H9 (cell line): ENCODE results near the gene FCSK. TPM values are rescaled to one million over a fixed set of nuclear protein-coding genes. Genes with fewer than 3 reads are reported as not detected.

ENCODE experiments used
- DNase-seq: peaks from one replicate; pipeline ENCODE4 v3.0.0-alpha.2; 2017
- H2AFZ ChIP-seq: one replicate; pipeline ENCODE4 v1.6.1; 2013; ENCODE audit warnings: mild to moderate bottlenecking, low read length, control low read depth, moderate library complexity
- H2AK5ac ChIP-seq: 2 replicates; pipeline ENCODE4 v1.6.1; 2013; ENCODE audit warnings: low read length, control low read depth, mixed read lengths; ENCODE audit not compliant: insufficient read length
- H2BK120ac ChIP-seq: one replicate; pipeline ENCODE4 v1.6.1; 2013; ENCODE audit warnings: low read depth, mild to moderate bottlenecking, low read length, control low read depth, inconsistent platforms; ENCODE audit not compliant: poor library complexity, severe bottlenecking
- H2BK12ac ChIP-seq: 2 replicates; pipeline ENCODE4 v1.6.1; 2013; ENCODE audit warnings: low read length, control low read depth, mixed read lengths, low read depth; ENCODE audit not compliant: insufficient read length
- H2BK15ac ChIP-seq: 2 replicates; pipeline ENCODE4 v1.6.1; 2013; ENCODE audit warnings: low read depth, low read length, control low read depth
- H2BK20ac ChIP-seq: one replicate; pipeline ENCODE4 v1.6.1; 2013; ENCODE audit warnings: low read depth, mild to moderate bottlenecking, low read length, control low read depth, inconsistent platforms; ENCODE audit not compliant: poor library complexity, severe bottlenecking
- H2BK5ac ChIP-seq: 2 replicates; pipeline ENCODE4 v1.6.1; 2013; ENCODE audit warnings: low read length, control low read depth, mixed read lengths; ENCODE audit not compliant: insufficient read length
- H3K14ac ChIP-seq: 2 replicates; pipeline ENCODE4 v1.6.1; 2013; ENCODE audit warnings: low read length, control low read depth; ENCODE audit not compliant: insufficient read depth
- H3K18ac ChIP-seq: 2 replicates; pipeline ENCODE4 v1.6.1; 2013; ENCODE audit warnings: low read depth, mild to moderate bottlenecking, mixed read lengths, low read length, control low read depth; ENCODE audit not compliant: insufficient read length
- H3K23ac ChIP-seq: 2 replicates; pipeline ENCODE4 v1.6.1; 2013; ENCODE audit warnings: low read length, control low read depth, mixed read lengths, low read depth; ENCODE audit not compliant: insufficient read length
- H3K23me2 ChIP-seq: 2 replicates; pipeline ENCODE4 v1.6.1; 2013; ENCODE audit warnings: low read depth, mild to moderate bottlenecking, mixed read lengths, low read length, control low read depth; ENCODE audit not compliant: insufficient read length, poor library complexity, severe bottlenecking
- H3K27ac ChIP-seq: 2 replicates; pipeline ENCODE4 v1.5.1; 2013; ENCODE audit warnings: low read length, control low read depth, mixed read lengths, low read depth; ENCODE audit not compliant: insufficient read length
- H3K27me3 ChIP-seq: 2 replicates; pipeline ENCODE4 v1.6.1; 2013; ENCODE audit warnings: low read length, control low read depth, inconsistent platforms; ENCODE audit not compliant: insufficient read depth
- H3K4ac ChIP-seq: 2 replicates; pipeline ENCODE4 v1.6.1; 2013; ENCODE audit warnings: low read depth, mild to moderate bottlenecking, control low read depth, inconsistent platforms, low read length, moderate library complexity
- H3K4me1 ChIP-seq: 2 replicates; pipeline ENCODE4 v1.6.1; 2013; ENCODE audit warnings: low read length, control low read depth, inconsistent platforms; ENCODE audit not compliant: insufficient read depth
- H3K4me2 ChIP-seq: 2 replicates; pipeline ENCODE4 v1.6.1; 2013; ENCODE audit warnings: low read length, control low read depth, mixed read lengths; ENCODE audit not compliant: insufficient read length, insufficient read depth
- H3K56ac ChIP-seq: 2 replicates; pipeline ENCODE4 v1.6.1; 2013; ENCODE audit warnings: low read depth, mild to moderate bottlenecking, mixed read lengths, low read length, control low read depth; ENCODE audit not compliant: insufficient read length
- H3K79me1 ChIP-seq: 2 replicates; pipeline ENCODE4 v1.6.1; 2013; ENCODE audit warnings: low read depth, mild to moderate bottlenecking, moderate library complexity, low read length, control low read depth, inconsistent platforms; ENCODE audit not compliant: insufficient read depth, poor library complexity, severe bottlenecking
- H3K79me2 ChIP-seq: 2 replicates; pipeline ENCODE4 v1.6.1; 2013; ENCODE audit warnings: low read length, control low read depth, inconsistent platforms; ENCODE audit not compliant: insufficient read depth
- H3K9ac ChIP-seq: 2 replicates; pipeline ENCODE4 v1.6.1; 2013; ENCODE audit warnings: low read length, control low read depth, mixed read lengths; ENCODE audit not compliant: insufficient read length; ENCODE audit errors: extremely low read depth
- H3K9me3 ChIP-seq: one replicate; pipeline ENCODE4 v1.6.1; 2013; ENCODE audit warnings: low read depth, low read length, inconsistent platforms; ENCODE audit not compliant: control insufficient read depth
- H3T11ph ChIP-seq: one replicate; pipeline ENCODE4 v1.6.1; 2013; ENCODE audit warnings: mild to moderate bottlenecking, low read length, control low read depth, inconsistent platforms
- H4K20me1 ChIP-seq: one replicate; pipeline ENCODE4 v1.6.1; 2013; ENCODE audit not compliant: control insufficient read depth, insufficient read length, insufficient read depth
- H4K5ac ChIP-seq: 2 replicates; pipeline ENCODE4 v1.6.1; 2013; ENCODE audit warnings: low read depth, mild to moderate bottlenecking, mixed read lengths, low read length, control low read depth; ENCODE audit not compliant: insufficient read length
- H4K8ac ChIP-seq: replicated peaks from 2 replicates; pipeline ENCODE4 v1.6.1; 2013; ENCODE audit warnings: low read length, control low read depth, mixed read lengths, low read depth; ENCODE audit not compliant: insufficient read length
- H4K91ac ChIP-seq: 2 replicates; pipeline ENCODE4 v1.6.1; 2013; ENCODE audit warnings: low read depth, mild to moderate bottlenecking, moderate library complexity, mixed read lengths, low read length, control low read depth; ENCODE audit not compliant: insufficient read length
- H3K27ac Mint-ChIP-seq, 3 experiments: 2 replicates in 2 of 3; 3 replicates in 1 of 3; pipeline ENCODE4 v1.8.0; 2020 to 2021; ENCODE audit warnings: mixed read lengths in 3 of 3, mild to moderate bottlenecking in 1 of 3, moderate library complexity in 1 of 3
- H3K27me3 Mint-ChIP-seq: 2 replicates; pipeline ENCODE4 v1.8.0; 2021; ENCODE audit warnings: low read depth, mild to moderate bottlenecking, moderate library complexity, mixed read lengths
- H3K36me3 Mint-ChIP-seq, 3 experiments: 2 replicates in 2 of 3; 3 replicates in 1 of 3; pipeline ENCODE4 v1.8.0; 2020 to 2021; ENCODE audit warnings: low read depth in 3 of 3, mixed read lengths in 3 of 3; ENCODE audit not compliant: insufficient read depth in 1 of 3
- H3K4me1 Mint-ChIP-seq, 2 experiments: 2 replicates each; pipeline ENCODE4 v1.8.0; 2020; ENCODE audit warnings: mixed read lengths in 2 of 2
- H3K4me3 Mint-ChIP-seq, 2 experiments: 2 replicates in 1 of 2; 3 replicates in 1 of 2; pipeline ENCODE4 v1.8.0; 2020 to 2021; ENCODE audit warnings: mild to moderate bottlenecking in 2 of 2, mixed read lengths in 2 of 2, moderate library complexity in 1 of 2
- H3K9me3 Mint-ChIP-seq, 2 experiments: 2 replicates in 1 of 2; 3 replicates in 1 of 2; pipeline ENCODE4 v1.8.0; 2020; ENCODE audit warnings: mild to moderate bottlenecking in 2 of 2, mixed read lengths in 2 of 2, moderate library complexity in 1 of 2
- CTCF ChIP-seq: fragments of 200-600 bp; sonication (generic); conservative IDR thresholded peaks from 3 replicates; pipeline ENCODE4 v1.8.0; 2021; ENCODE audit warnings: antibody characterized with exemption, mild to moderate bottlenecking
- WGBS: extraction: QIAGEN DNeasy Blood & Tissue Kit; methylation state at CpG from one replicate; pipeline ENCODE4 v1.1.7; 2013; ENCODE audit warnings: missing lambda C conversion rate, low lambda C conversion rate, mixed read lengths; ENCODE audit not compliant: insufficient read length; ENCODE audit errors: extremely low coverage; 5-methylcytosine and 5-hydroxymethylcytosine counted together
- total RNA-seq: library from RNA; stranded (reverse); gene quantifications from 2 replicates; pipeline ENCODE4 v1.2.1, GENCODE V29; 2021

The FCSK gene
- total RNA-seq, 1 experiment from 2014 or later, result 6.5 TPM

GRCh38 chr16:70457446-70458166, 3.2 kb downstream of the FCSK start:
- Mint-ChIP-seq H3K27ac (no peak overlapping the region), H3K4me3 (no peak overlapping the region), H3K27me3 (no peaks in the 10 kb centered on the region; the same call in 1 of the 2 replicates), H3K36me3 (no peaks in the 10 kb centered on the region), H3K4me1 (peaks cover 13 to 22% of the 10 kb centered on the region in 2 experiments), H3K9me3 (no peaks in the 10 kb centered on the region)
- Histone ChIP-seq H2AFZ (no peak overlapping the region), H2AK5ac (no peak overlapping the region), H3K9ac (no peak overlapping the region), H4K8ac (no peak overlapping the region), H3K56ac (no peak overlapping the region), H3K79me1 (no peaks in the 10 kb centered on the region), H3K23ac (no peak overlapping the region), H3K4ac (no peak overlapping the region), H3K4me1 (no peaks in the 10 kb centered on the region), H3K23me2 (no peaks in the 10 kb centered on the region), H4K20me1 (no peaks in the 10 kb centered on the region), H4K5ac (no peak overlapping the region), H3K9me3 (no peaks in the 10 kb centered on the region), H2BK120ac (no peak overlapping the region), H3K4me2 (no peak overlapping the region), H3K27me3 (no peaks in the 10 kb centered on the region), H3T11ph (no peak overlapping the region), H2BK15ac (no peak overlapping the region), H2BK5ac (no peak overlapping the region), H3K27ac (no peak overlapping the region), H3K79me2 (no peaks in the 10 kb centered on the region), H4K91ac (no peak overlapping the region), H2BK20ac (no peak overlapping the region), H2BK12ac (no peak overlapping the region), H3K14ac (no peak overlapping the region), H3K18ac (no peak overlapping the region)
- no peak for DNase-seq
- WGBS, result no CpG with 5 or more reads among the region's 5 CpGs
- TF ChIP-seq CTCF, result no peak
